ENCODE results near the gene NFIA.

GRCh38 chr1:61210435-61211154, 128.2 kb downstream of the NFIA start:
- no peak for TF ChIP-seq NR2C2 (IDR thresholded peaks at IDR 0.05; ENCODE audit: borderline replicate concordance, control insufficient read depth, insufficient read length, low read depth)
- no peak for TF ChIP-seq ZNF274 (IDR thresholded peaks at IDR 0.05; ENCODE audit: insufficient read depth, insufficient read length)
- TF ChIP-seq SPI1 (IDR thresholded peaks at IDR 0.05; ENCODE audit: borderline replicate concordance, insufficient read depth, low read depth, low read length) = no peak
- TF ChIP-seq, protein P1, sequence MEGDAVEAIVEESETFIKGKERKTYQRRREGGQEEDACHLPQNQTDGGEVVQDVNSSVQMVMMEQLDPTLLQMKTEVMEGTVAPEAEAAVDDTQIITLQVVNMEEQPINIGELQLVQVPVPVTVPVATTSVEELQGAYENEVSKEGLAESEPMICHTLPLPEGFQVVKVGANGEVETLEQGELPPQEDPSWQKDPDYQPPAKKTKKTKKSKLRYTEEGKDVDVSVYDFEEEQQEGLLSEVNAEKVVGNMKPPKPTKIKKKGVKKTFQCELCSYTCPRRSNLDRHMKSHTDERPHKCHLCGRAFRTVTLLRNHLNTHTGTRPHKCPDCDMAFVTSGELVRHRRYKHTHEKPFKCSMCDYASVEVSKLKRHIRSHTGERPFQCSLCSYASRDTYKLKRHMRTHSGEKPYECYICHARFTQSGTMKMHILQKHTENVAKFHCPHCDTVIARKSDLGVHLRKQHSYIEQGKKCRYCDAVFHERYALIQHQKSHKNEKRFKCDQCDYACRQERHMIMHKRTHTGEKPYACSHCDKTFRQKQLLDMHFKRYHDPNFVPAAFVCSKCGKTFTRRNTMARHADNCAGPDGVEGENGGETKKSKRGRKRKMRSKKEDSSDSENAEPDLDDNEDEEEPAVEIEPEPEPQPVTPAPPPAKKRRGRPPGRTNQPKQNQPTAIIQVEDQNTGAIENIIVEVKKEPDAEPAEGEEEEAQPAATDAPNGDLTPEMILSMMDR (IDR thresholded peaks at IDR 0.05 in 2 of 3, conservative IDR thresholded peaks at IDR 0.05 in 1 of 3; ENCODE audit: control insufficient read depth in 2 of 3, extremely low read depth in 1 of 3, insufficient read depth in 1 of 3, low read depth in 3 of 3, low read length in 3 of 3) = no peak

Data from GM12878 (cell line).